ENCODE results near the gene BCCIP. TPM values are rescaled to one million over a fixed set of nuclear protein-coding genes. Genes with fewer than 3 reads are reported as not detected.

The BCCIP gene
- total RNA-seq, result 33.4 and 37.5 TPM in 2 replicates

DNA sequence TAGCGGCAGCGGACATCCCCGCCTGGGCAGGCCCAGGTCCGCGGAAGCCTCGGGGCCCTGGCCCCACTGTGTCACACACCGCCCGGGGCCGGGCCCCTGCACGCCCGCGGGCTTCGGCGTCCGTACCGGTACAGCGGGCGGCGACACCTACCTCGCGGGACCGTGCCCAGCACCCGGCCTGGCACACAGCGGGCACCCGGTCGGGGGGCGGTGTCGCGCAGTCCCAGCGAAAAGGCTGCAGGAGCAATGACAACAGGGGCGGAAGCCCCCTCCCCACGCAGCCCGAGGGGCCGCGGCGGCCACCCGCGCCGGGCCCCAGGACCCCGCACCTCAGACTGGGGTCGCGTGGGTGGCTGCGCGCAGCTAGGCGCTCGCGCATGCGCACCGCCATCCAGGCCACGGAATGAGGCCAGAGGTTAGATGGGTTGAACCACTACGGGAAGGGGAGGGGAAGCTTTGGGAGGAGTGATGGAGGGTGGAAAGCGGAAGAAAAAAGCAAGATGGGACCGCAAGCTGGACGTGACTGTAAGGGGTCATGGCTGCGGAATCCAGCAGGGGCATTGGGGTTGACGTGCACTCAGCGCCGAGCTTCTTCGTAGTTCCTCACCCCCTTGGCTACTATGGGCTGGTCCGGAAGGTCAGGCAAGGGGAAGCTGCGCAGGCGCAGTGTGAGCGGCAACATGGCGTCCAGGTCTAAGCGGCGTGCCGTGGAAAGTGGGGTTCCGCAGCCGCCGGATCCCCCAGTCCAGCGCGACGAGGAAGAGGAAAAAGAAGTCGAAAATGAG, at the start of gene BCCIP, which contains the start of gene UROS:
Gene BCCIP, plus strand, starts transcription at position 669 of the 785 bp plus-strand sequence. Its CDS starts 12 bp downstream, at position 681.
Gene UROS, minus strand, starts transcription at position 381 of the 785 bp plus-strand sequence. CDS start 6,759 bp downstream, outside the sequence.

GRCh38 chr10:125775491-125776106, 47.7 kb upstream of the BCCIP start, which contains the start of gene MMP21:
TSS of gene MMP21 (minus strand) at chr10:125775821. CDS start at chr10:125775821, 0 bp downstream.

DNA sequence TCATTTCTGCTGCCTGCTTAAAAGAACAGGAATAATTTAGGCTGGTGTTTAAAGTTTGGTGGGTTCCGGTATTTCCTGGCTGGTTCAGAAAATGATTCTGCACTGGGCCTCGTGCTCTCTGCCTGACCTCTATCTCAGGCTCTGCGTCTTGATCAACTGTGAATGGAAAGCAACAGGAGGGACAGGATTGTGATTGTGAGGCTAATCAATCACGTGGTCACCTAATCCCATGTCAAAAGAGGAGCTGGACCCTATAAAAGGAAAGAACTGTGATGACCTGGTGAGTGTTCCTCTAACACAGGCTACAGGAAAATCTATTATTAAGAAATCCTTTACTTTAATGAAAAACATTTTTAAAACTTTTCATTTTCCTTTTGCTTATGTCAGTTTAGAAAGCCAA, 57.8 kb downstream of the BCCIP start, which contains the start of gene DHX32:
Gene DHX32, minus strand, starts transcription at position 101 of the 400 bp plus-strand sequence. CDS start 468 bp downstream, outside the sequence.

Other genes with a start within 250 kb of the BCCIP start
- gene TEX36, start 140.4 kb upstream of the BCCIP start, total RNA-seq, result not detected in 2 replicates
- gene EDRF1, start 103.8 kb upstream of the BCCIP start, total RNA-seq, result 9.3 and 9.4 TPM in 2 replicates
- gene MMP21, start 47.7 kb upstream of the BCCIP start, total RNA-seq, result 0.15 TPM in 1 of 2 replicates, not detected in the other
- gene UROS, start 288 bp upstream of the BCCIP start, total RNA-seq, result 52.1 and 58.9 TPM in 2 replicates
- gene DHX32, start 57.7 kb downstream of the BCCIP start, total RNA-seq, result 19.1 and 29.8 TPM in 2 replicates
- 1.5 and 4.6 TPM in 2 replicates for gene FANK1, start 73.0 kb downstream of the BCCIP start, total RNA-seq